H1 (cell line): Measurements from ENCODE around the gene RMDN3. TPM values are rescaled to one million over a fixed set of nuclear protein-coding genes. Genes with fewer than 3 reads are reported as not detected.

Experiments
- CTCF ChIA-PET: fragments of 300-600 bp; sonication (Branson Sonifier 250); formaldehyde crosslinking; loops from one replicate; lab custom pipeline; 2021; ENCODE audit not compliant: partially characterized antibody; lab: Charles Lee
- POLR2A ChIA-PET: fragments of 300-600 bp; sonication (Branson Sonifier 250); formaldehyde crosslinking; loops from one replicate; lab custom pipeline; 2021; ENCODE audit warnings: inconsistent platforms; ENCODE audit not compliant: partially characterized antibody; lab: Charles Lee
- DNase-seq, 2 experiments: peaks; one replicate each; pipeline versions ENCODE4 v3.0.0 to v3.0.0-alpha.2; 2010 to 2022; ENCODE audit warnings: low spot score in 2 of 2, low read depth in 1 of 2, mixed read lengths in 1 of 2
- FAIRE-seq: peaks from 2 replicates; lab custom pipeline; 2011; peaks lifted over from hg19 to GRCh38; lab: Jason Lieb, UNC
- H2AFZ ChIP-seq: 2 replicates; pipeline ENCODE4 v1.8.1; 2012; ENCODE audit warnings: low read length, inconsistent platforms
- H2AK5ac ChIP-seq: 2 replicates; pipeline ENCODE4 v1.6.1; 2013; ENCODE audit warnings: low read depth, low read length
- H2BK120ac ChIP-seq: replicated peaks from 2 replicates; pipeline ENCODE3; 2013; ENCODE audit warnings: low read depth, low read length, inconsistent platforms
- H2BK12ac ChIP-seq: 2 replicates; pipeline ENCODE4 v1.6.1; 2013; ENCODE audit warnings: low read depth, low read length
- H2BK15ac ChIP-seq: 2 replicates; pipeline ENCODE4 v1.6.1; 2013; ENCODE audit warnings: low read length
- H2BK20ac ChIP-seq: 2 replicates; pipeline ENCODE4 v1.6.1; 2013; ENCODE audit warnings: low read length
- H2BK5ac ChIP-seq: 2 replicates; pipeline ENCODE4 v1.6.1; 2013; ENCODE audit warnings: low read depth, low read length
- H3K14ac ChIP-seq: 2 replicates; pipeline ENCODE4 v1.6.1; 2013; ENCODE audit warnings: inconsistent platforms; ENCODE audit not compliant: insufficient read length
- H3K18ac ChIP-seq: 2 replicates; pipeline ENCODE4 v1.6.1; 2013; ENCODE audit warnings: low read length; ENCODE audit errors: extremely low read depth
- H3K23ac ChIP-seq: 2 replicates; pipeline ENCODE4 v1.6.1; 2013; ENCODE audit warnings: inconsistent platforms; ENCODE audit not compliant: insufficient read length
- H3K23me2 ChIP-seq: 2 replicates; pipeline ENCODE4 v1.6.1; 2013; ENCODE audit warnings: low read depth, low read length
- H3K27ac ChIP-seq: 2 replicates; pipeline ENCODE4 v1.6.1; 2011; ENCODE audit warnings: low read depth, low read length, inconsistent platforms
- H3K27me3 ChIP-seq, 4 experiments: replicated peaks in 1 of 4; 1 replicate in 1 of 4; 2 replicates in 3 of 4; pipeline versions ENCODE4 v1.6.1 to v1.8.1; 2011 to 2013; ENCODE audit warnings: low read length in 3 of 4, mild to moderate bottlenecking in 3 of 4, inconsistent platforms in 2 of 4, mixed read lengths in 2 of 4, moderate library complexity in 1 of 4; ENCODE audit not compliant: control insufficient read depth in 3 of 4, insufficient read depth in 3 of 4; ENCODE audit errors: extremely low read depth in 1 of 4
- H3K36me3 ChIP-seq, 4 experiments: 2 replicates each; pipeline versions ENCODE4 v1.6.1 to v1.8.1; 2011 to 2013; ENCODE audit warnings: mild to moderate bottlenecking in 4 of 4, low read length in 3 of 4, moderate library complexity in 2 of 4, control low read depth in 1 of 4, inconsistent platforms in 1 of 4; ENCODE audit not compliant: insufficient read depth in 4 of 4, control insufficient read depth in 2 of 4
- H3K4ac ChIP-seq: replicated peaks from 2 replicates; pipeline ENCODE3; 2013; ENCODE audit warnings: low read length, low read depth, mixed read lengths, inconsistent platforms; ENCODE audit not compliant: insufficient read length
- H3K4me1 ChIP-seq, 4 experiments: replicated peaks in 1 of 4; 1 replicate in 1 of 4; 2 replicates in 3 of 4; pipeline versions ENCODE4 v1.6.1 to v1.8.1; 2011 to 2013; ENCODE audit warnings: low read length in 3 of 4, inconsistent platforms in 2 of 4, mixed read lengths in 1 of 4; ENCODE audit not compliant: insufficient read depth in 4 of 4, control insufficient read depth in 3 of 4
- H3K4me2 ChIP-seq, 2 experiments: 2 replicates each; pipeline versions ENCODE4 v1.6.1 to v1.8.1; 2011 to 2013; ENCODE audit warnings: low read depth in 2 of 2, low read length in 2 of 2, control low read depth in 1 of 2, inconsistent platforms in 1 of 2, mild to moderate bottlenecking in 1 of 2; ENCODE audit not compliant: insufficient read depth in 1 of 2
- H3K4me3 ChIP-seq, 4 experiments: fragments of 200-600, 300-600 bp in 1 of 4; sonication (generic), shearing (Covaris generic), sonication (Bioruptor Twin) in 1 of 4; 2 replicates each; pipeline versions ENCODE4 v1.5.1 to v1.8.1; 2011 to 2016; ENCODE audit warnings: low read length in 4 of 4, low read depth in 3 of 4, control low read depth in 2 of 4, inconsistent platforms in 2 of 4, mild to moderate bottlenecking in 2 of 4, mixed read lengths in 1 of 4, moderate library complexity in 1 of 4; ENCODE audit not compliant: insufficient read depth in 2 of 4; ENCODE audit errors: extremely low read depth in 1 of 4
- H3K56ac ChIP-seq: replicated peaks from 2 replicates; pipeline ENCODE3; 2013; ENCODE audit warnings: low read depth, mild to moderate bottlenecking, mixed read lengths, low read length, inconsistent platforms; ENCODE audit not compliant: insufficient read length
- H3K79me1 ChIP-seq: 2 replicates; pipeline ENCODE4 v1.6.1; 2013; ENCODE audit warnings: low read depth, low read length, control low read depth
- H3K79me2 ChIP-seq, 2 experiments: 2 replicates each; pipeline versions ENCODE4 v1.6.1 to v1.8.1; 2012 to 2013; ENCODE audit warnings: low read length in 2 of 2, mild to moderate bottlenecking in 2 of 2, inconsistent platforms in 1 of 2; ENCODE audit not compliant: insufficient read depth in 2 of 2, control insufficient read depth in 1 of 2
- H3K9ac ChIP-seq, 4 experiments: replicated peaks in 1 of 4; 1 replicate in 1 of 4; 2 replicates in 3 of 4; pipeline versions ENCODE4 v1.6.1 to v1.8.1; 2011 to 2013; ENCODE audit warnings: low read depth in 3 of 4, low read length in 3 of 4, control low read depth in 2 of 4, mild to moderate bottlenecking in 2 of 4, moderate library complexity in 2 of 4, inconsistent platforms in 1 of 4; ENCODE audit errors: extremely low read depth in 1 of 4
- H3K9me3 ChIP-seq, 2 experiments: 2 replicates each; pipeline versions ENCODE4 v1.6.1 to v1.8.1; 2012 to 2013; ENCODE audit warnings: mild to moderate bottlenecking in 2 of 2, moderate library complexity in 2 of 2, control low read depth in 1 of 2, inconsistent platforms in 1 of 2, low read depth in 1 of 2, low read length in 1 of 2, mixed read lengths in 1 of 2; ENCODE audit not compliant: insufficient read depth in 2 of 2
- H4K20me1 ChIP-seq, 2 experiments: replicated peaks in 1 of 2; 2 replicates each; pipeline versions ENCODE3 to v1.8.1; 2011 to 2013; ENCODE audit warnings: inconsistent platforms in 2 of 2, low read length in 2 of 2, mild to moderate bottlenecking in 1 of 2; ENCODE audit not compliant: insufficient read depth in 2 of 2, control insufficient read depth in 1 of 2
- H4K5ac ChIP-seq: 2 replicates; pipeline ENCODE4 v1.6.1; 2013; ENCODE audit warnings: low read length, low read depth, mixed read lengths, inconsistent platforms; ENCODE audit not compliant: insufficient read length
- H4K8ac ChIP-seq: 2 replicates; pipeline ENCODE4 v1.8.0; 2013; ENCODE audit warnings: mild to moderate bottlenecking, moderate library complexity, low read length, inconsistent platforms; ENCODE audit not compliant: insufficient read depth; ENCODE audit errors: extremely low read depth
- H4K91ac ChIP-seq: replicated peaks from 2 replicates; pipeline ENCODE3; 2013; ENCODE audit warnings: low read length, mixed read lengths, inconsistent platforms; ENCODE audit not compliant: insufficient read length
- WGBS, 2 experiments: shearing (Covaris generic) in 1 of 2; methylation state at CpG; one replicate each; pipeline versions ENCODE4 v1.1.6 to v1.1.7; 2013 to 2015; ENCODE audit warnings: low lambda C conversion rate in 2 of 2, mixed read lengths in 2 of 2, inconsistent platforms in 1 of 2, low coverage in 1 of 2, missing lambda C conversion rate in 1 of 2; ENCODE audit not compliant: insufficient replicate concordance in 2 of 2, insufficient coverage in 1 of 2, insufficient read length in 1 of 2; ENCODE audit errors: extremely low coverage in 1 of 2, missing lambda C conversion rate in 1 of 2; 5-methylcytosine and 5-hydroxymethylcytosine counted together
- polyA plus RNA-seq, 7 experiments: library from polyadenylated mRNA; depleted of rRNA in 3 of 7; stranded (reverse) in 5 of 7; unstranded in 2 of 7; fragments of >200 nt in 5 of 7; fragments of 200-250 nt in 2 of 7; gene quantifications; 1 replicate in 5 of 7; 2 replicates in 1 of 7; 4 replicates in 1 of 7; pipeline versions ENCODE4 v1.2.1 to v1.2.3, GENCODE V29; 2011 to 2013; ENCODE audit warnings: missing spikeins in 2 of 7, mixed read lengths in 2 of 7
- total RNA-seq: library from RNA; stranded (reverse); fragmentation: NEBNext Ultra II Directional; extraction: Animal tissue kit (Norgen Biotek cat#: 25700); gene quantifications from 2 replicates; pipeline ENCODE4 v1.2.1, GENCODE V29; 2021
- TF ChIP-seq, protein P1 (sequence below): IDR thresholded peaks from 2 replicates; pipeline ENCODE4 v1.6.1; 2011; ENCODE audit warnings: low read length, improper control_type of control experiment

Gene RMDN3
- total and polyA plus RNA-seq, 2 of the 8 experiments (the other 6 are each of a cell fraction or from before 2014, with no cell fraction given): 10.8 to 24.1 TPM

DNA sequence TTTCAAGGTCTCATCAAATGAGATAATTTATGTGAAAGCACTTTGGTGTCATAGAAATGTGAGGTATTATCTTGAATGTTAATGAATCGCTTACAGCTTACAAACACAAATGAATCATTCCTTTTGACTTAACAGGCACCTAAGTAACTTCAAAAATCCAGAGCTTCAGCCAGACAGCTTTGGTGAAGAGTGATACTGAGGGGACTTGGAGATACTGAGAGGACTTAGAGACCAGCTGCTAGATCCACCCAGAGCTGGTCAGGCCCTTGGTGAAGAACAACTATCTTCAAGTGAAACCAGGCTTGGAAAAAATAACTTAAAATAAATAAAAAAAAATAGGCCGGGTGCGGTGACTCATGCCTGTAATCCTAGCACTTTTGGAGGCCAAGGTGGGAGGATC lies 35.7 kb upstream of the RMDN3 start:
- Histone ChIP-seq H4K5ac (no peak overlapping the region), H2AFZ (no peak overlapping the region), H3K23ac (no peak overlapping the region), H3K4me1 (peaks cover 15 to 30% (median 18%) of the 10 kb centered on the region in 4 experiments), H4K20me1 (peaks cover 2 to 7% of the 10 kb centered on the region in 2 experiments), H3K18ac (no peak overlapping the region), H3K23me2 (no peaks in the 10 kb centered on the region; the same call in 1 of the 2 replicates), H2BK15ac (no peak overlapping the region), H3K27me3 (no peaks in the 10 kb centered on the region), H2BK12ac (no peak overlapping the region), H2AK5ac (no peak overlapping the region), H3K4ac (no peak overlapping the region), H3K14ac (no peak overlapping the region), H4K8ac (no peak overlapping the region)
- ChIA-PET CTCF (interaction anchor here (1.0 to 7.4 kb wide), 5 partner anchors 12 to 104 kb away, joined by 3 to 73 read pairs (median 7); partner anchors contain the start of gene VPS18), POLR2A (no interaction called here)
- WGBS, 2 experiments: 90% methylated on average over 3 of the region's 3 CpGs; no CpG with 5 or more reads in 1 of the 2 experiments
- FAIRE-seq: no peak
- TF ChIP-seq, protein P1, sequence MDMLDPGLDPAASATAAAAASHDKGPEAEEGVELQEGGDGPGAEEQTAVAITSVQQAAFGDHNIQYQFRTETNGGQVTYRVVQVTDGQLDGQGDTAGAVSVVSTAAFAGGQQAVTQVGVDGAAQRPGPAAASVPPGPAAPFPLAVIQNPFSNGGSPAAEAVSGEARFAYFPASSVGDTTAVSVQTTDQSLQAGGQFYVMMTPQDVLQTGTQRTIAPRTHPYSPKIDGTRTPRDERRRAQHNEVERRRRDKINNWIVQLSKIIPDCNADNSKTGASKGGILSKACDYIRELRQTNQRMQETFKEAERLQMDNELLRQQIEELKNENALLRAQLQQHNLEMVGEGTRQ: no peak
- TF ChIP-seq, all 59 proteins: peak for 0
- Histone ChIP-seq H2BK20ac (no peak overlapping the region), H2BK5ac (no peak overlapping the region), H3K27ac (no peak overlapping the region), H3K36me3 (no peaks in the 10 kb centered on the region; a peak in 1 of 8 replicates), H3K79me1 (peaks cover 4% of the 10 kb centered on the region), H2BK120ac (no peak overlapping the region), H4K91ac (no peak overlapping the region), H3K56ac (no peak overlapping the region), H3K79me2 (peaks cover 0 to 16% of the 10 kb centered on the region in 2 experiments; a peak in 3 of 4 replicates), H3K9ac (no peak overlapping the region), H3K9me3 (no peaks in the 10 kb centered on the region), H3K4me3 (no peak overlapping the region), H3K4me2 (no peak overlapping the region)
- DNase-seq: no peak
